ENCODE results near the gene BMP5. TPM values are rescaled to one million over a fixed set of nuclear protein-coding genes. Genes with fewer than 3 reads are reported as not detected.

Gene BMP5
- total RNA-seq, 4 donors from 2014 or later, result 1.8 to 3.9 (median 1.9) TPM

DNA sequence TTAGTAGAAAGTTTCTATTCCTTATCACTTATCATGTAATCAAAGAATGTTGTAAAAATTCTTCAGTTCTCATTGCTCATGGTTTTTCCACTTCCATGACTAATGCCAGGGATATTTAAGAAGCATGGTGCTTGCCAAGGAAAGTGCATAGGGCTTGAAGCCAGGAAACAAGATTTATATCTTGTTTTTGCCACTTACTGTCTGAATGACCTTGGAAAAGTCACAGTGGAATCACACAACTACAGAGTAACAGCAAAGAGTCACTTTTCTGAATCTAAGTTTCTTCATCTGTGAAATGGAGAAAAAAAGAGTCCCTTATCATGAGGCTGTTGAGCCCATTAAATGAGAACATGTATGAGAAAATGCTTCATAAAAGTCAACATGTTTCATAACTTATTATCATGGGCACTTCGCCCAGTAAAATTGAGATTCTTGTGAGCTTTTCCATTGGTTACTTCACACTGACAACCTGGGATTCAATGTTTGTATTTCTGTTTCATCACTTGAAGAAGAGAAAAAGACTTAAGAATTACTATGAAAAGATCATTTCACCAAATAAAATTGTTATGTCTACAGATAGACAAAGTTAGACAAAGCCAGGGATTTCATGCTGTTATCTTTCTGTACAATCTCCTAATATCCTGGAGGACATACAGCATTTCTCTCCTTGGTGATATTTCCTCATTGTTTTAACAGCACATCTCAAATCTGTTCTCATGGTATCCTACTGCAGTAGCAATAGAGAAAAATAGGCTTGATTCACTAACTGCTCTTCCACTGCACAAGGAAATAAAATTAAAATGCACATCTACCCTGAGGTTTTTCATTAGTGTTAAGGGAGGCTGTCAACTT lies 7.6 kb upstream of the BMP5 start:
- Histone ChIP-seq H3K4me1 (no peaks in the 10 kb centered on the region), H3K27ac (peak overlapping the region in 3 of 4 donors; percentile 12 to 24 (median 14)), H3K4me3 (no peak overlapping the region), H3K9me3 (no peaks in the 10 kb centered on the region), H3K36me3 (no peaks in the 10 kb centered on the region), H3K27me3 (no peaks in the 10 kb centered on the region)
- in situ Hi-C loops (cut with MboI; ENCODE audit: low sequenced_read_pairs in 4 of 4) (loop anchor here in 3 of 4 donors (10.0 to 25.0 kb wide), 2 partner anchors 421 to 438 kb away; no protein-coding TSS in a partner anchor), intact Hi-C loops (cut with DNase I; ENCODE audit: low total_unique reads) (loop anchor here (5.0 kb wide), 1 partner anchor 306 kb away; the partner anchor contains the start of gene HMGCLL1)
- ATAC-seq (peak in 1 of 2 donors; percentile 30), DNase-seq (no peak)
- TF ChIP-seq CTCF (IDR thresholded peaks at IDR 0.05 in 4 of 5, conservative IDR thresholded peaks at IDR 0.05 in 1 of 5), result no peak
- no peak for TF ChIP-seq POLR2A (IDR thresholded peaks at IDR 0.05)

DNA sequence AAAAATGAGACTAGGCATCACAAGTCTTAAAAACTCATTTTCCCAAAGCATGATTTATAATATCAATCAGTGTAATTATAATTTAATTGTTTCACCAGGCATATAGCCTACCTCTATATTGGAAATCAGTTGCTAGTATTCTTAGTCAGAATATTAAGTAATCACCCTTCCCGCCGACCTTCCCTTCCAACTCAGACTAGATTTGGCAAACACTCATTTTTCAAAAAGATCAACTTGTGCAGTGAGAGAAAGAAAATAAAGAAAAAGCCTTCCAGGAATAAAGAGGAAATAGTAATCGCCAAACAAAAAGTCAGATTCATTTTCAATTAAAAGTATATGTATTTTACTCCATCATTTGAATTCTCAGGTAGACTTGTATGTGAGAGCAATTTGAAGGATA lies 1.9 kb upstream of the BMP5 start:
- H3K27me3 ChIP-seq, result no peaks in the 10 kb centered on the region
- intact Hi-C loops (cut with DNase I; ENCODE audit: low total_unique reads) (no loop called here), in situ Hi-C loops (cut with MboI; ENCODE audit: low sequenced_read_pairs in 4 of 4) (loop anchor here in 1 of 4 donors (25.0 kb wide), 1 partner anchor 415 kb away; no protein-coding TSS in a partner anchor)
- DNase-seq, result no peak
- H3K9me3 ChIP-seq, result no peaks in the 10 kb centered on the region
- TF ChIP-seq POLR2A (IDR thresholded peaks at IDR 0.05), result no peak
- TF ChIP-seq CTCF (IDR thresholded peaks at IDR 0.05 in 4 of 5, conservative IDR thresholded peaks at IDR 0.05 in 1 of 5), result no peak
- peak overlapping the region in 2 of 4 donors; percentile 6 to 13 for H3K4me3 ChIP-seq
- no peaks in the 10 kb centered on the region for H3K4me1 ChIP-seq
- H3K36me3 ChIP-seq, result no peaks in the 10 kb centered on the region
- peak overlapping the region in 3 of 4 donors; percentile 14 to 38 (median 28) for H3K27ac ChIP-seq
- no peak for ATAC-seq

GRCh38 chr6:55874316-55874715 lies 1.1 kb downstream of the BMP5 start:
- no peak for DNase-seq

DNA sequence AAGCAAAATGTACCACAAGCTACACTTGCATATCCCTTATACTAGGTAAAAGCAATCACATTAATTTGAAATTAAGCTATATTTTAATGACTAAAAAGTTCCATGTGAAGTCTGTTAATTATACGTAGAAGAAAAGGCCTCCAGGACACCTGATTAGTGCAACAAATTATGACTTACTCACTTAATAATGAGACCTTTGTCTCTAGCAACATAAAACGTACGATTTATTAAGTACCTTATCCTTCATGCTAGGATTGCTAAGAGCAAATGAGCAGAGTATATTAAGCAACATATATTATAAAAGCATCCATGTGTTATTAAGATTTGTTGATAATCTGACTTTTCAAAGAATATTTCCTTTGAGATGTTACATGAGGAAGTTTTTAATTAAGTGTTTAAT lies 2.5 kb downstream of the BMP5 start:
- TF ChIP-seq CTCF (IDR thresholded peaks at IDR 0.05 in 4 of 5, conservative IDR thresholded peaks at IDR 0.05 in 1 of 5), result no peak
- TF ChIP-seq POLR2A (IDR thresholded peaks at IDR 0.05), result no peak
- H3K27ac ChIP-seq, result peak overlapping the region in 3 of 4 donors; percentile 59 to 72 (median 61)
- H3K4me3 ChIP-seq, result peak overlapping the region; percentile 3 to 45 (median 27)
- no peaks in the 10 kb centered on the region for H3K9me3 ChIP-seq
- intact Hi-C loops (cut with DNase I; ENCODE audit: low total_unique reads) (no loop called here), in situ Hi-C loops (cut with MboI; ENCODE audit: low sequenced_read_pairs in 4 of 4) (no loop called here)
- no peaks in the 10 kb centered on the region for H3K4me1 ChIP-seq
- DNase-seq, result no peak
- H3K36me3 ChIP-seq, result no peaks in the 10 kb centered on the region
- ATAC-seq, result no peak
- H3K27me3 ChIP-seq, result no peaks in the 10 kb centered on the region

More at GRCh38 chr6:55874316-55874715, 1.1 kb downstream of the BMP5 start:
- intact Hi-C loops (cut with DNase I; ENCODE audit: low total_unique reads) (no loop called here), in situ Hi-C loops (cut with MboI; ENCODE audit: low sequenced_read_pairs in 4 of 4) (no loop called here)
- Histone ChIP-seq H3K27me3 (no peaks in the 10 kb centered on the region), H3K9me3 (no peaks in the 10 kb centered on the region), H3K36me3 (no peaks in the 10 kb centered on the region), H3K27ac (peak overlapping the region; percentile 56 to 72 (median 60)), H3K4me3 (peak overlapping the region; percentile 31 to 45 (median 38)), H3K4me1 (no peaks in the 10 kb centered on the region)
- no peak for ATAC-seq
- TF ChIP-seq POLR2A (IDR thresholded peaks at IDR 0.05) (no peak), CTCF (IDR thresholded peaks at IDR 0.05 in 4 of 5, conservative IDR thresholded peaks at IDR 0.05 in 1 of 5) (no peak)
